Transverse colon (tissue), 4 donors: ENCODE measurements around the gene PNMA6E.

ENCODE experiments used
- POLR2A ChIP-seq: fragments of 450-650 bp; IDR thresholded peaks from one replicate; pipeline ENCODE4 v1.6.1; 2016; ENCODE audit warnings: antibody characterized with exemption, mild to moderate bottlenecking, moderate library complexity
- POLR2AphosphoS5 ChIP-seq, 3 donors: sonication (generic); formaldehyde crosslinking; IDR thresholded peaks; one replicate each; pipeline ENCODE4 v1.6.1; 2016; ENCODE audit warnings: antibody characterized with exemption in 3 of 3
- TF ChIP-seq, protein P1 (sequence below), 5 experiments: fragments of 200-600 bp in 3 of 5; fragments of 450-650 bp in 2 of 5; sonication (generic) in 3 of 5; IDR thresholded peaks; 1 replicate in 2 of 5; 2 replicates in 3 of 5; pipeline ENCODE4 v1.5.1; 2016 to 2017; ENCODE audit warnings: antibody characterized with exemption in 5 of 5, inconsistent platforms in 3 of 5, mild to moderate bottlenecking in 2 of 5, moderate library complexity in 1 of 5

- no peak for TF ChIP-seq POLR2A
- TF ChIP-seq, protein P1, sequence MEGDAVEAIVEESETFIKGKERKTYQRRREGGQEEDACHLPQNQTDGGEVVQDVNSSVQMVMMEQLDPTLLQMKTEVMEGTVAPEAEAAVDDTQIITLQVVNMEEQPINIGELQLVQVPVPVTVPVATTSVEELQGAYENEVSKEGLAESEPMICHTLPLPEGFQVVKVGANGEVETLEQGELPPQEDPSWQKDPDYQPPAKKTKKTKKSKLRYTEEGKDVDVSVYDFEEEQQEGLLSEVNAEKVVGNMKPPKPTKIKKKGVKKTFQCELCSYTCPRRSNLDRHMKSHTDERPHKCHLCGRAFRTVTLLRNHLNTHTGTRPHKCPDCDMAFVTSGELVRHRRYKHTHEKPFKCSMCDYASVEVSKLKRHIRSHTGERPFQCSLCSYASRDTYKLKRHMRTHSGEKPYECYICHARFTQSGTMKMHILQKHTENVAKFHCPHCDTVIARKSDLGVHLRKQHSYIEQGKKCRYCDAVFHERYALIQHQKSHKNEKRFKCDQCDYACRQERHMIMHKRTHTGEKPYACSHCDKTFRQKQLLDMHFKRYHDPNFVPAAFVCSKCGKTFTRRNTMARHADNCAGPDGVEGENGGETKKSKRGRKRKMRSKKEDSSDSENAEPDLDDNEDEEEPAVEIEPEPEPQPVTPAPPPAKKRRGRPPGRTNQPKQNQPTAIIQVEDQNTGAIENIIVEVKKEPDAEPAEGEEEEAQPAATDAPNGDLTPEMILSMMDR (IDR thresholded peaks at IDR 0.05): no peak
- no peak for TF ChIP-seq POLR2AphosphoS5 (IDR thresholded peaks at IDR 0.05)
Measured at GRCh38 chrX:153392642-153393321, 8.4 kb downstream of the PNMA6E start.
